Mammary epithelial cell (primary cell): ENCODE data around the gene DCK.

Experiments
- CTCF ChIP-seq, 2 donors: IDR thresholded peaks in 1 of 2; conservative IDR thresholded peaks in 1 of 2; 2 replicates each; pipeline ENCODE4 v1.5.1; 2011 to 2012; ENCODE audit warnings: inconsistent platforms in 2 of 2, low read length in 2 of 2, mild to moderate bottlenecking in 2 of 2, control low read depth in 1 of 2, low read depth in 1 of 2; ENCODE audit not compliant: insufficient read depth in 1 of 2; ENCODE audit errors: extremely low read depth in 1 of 2
- EZH2 ChIP-seq: IDR thresholded peaks from 2 replicates; pipeline ENCODE4 v1.6.1; 2012; ENCODE audit warnings: low read length, inconsistent platforms, borderline replicate concordance

- TF ChIP-seq EZH2 (no peak), CTCF (conservative IDR thresholded peaks at IDR 0.05 in 1 of 2, IDR thresholded peaks at IDR 0.05 in 1 of 2; ENCODE audit: extremely low read depth in 1 of 2, insufficient read depth in 1 of 2, low read depth in 1 of 2, low read length in 2 of 2) (no peak)
Observed at GRCh38 chr4:70954032-70954431, 39.4 kb upstream of the DCK start.
